DMS53 treated with DMSO at 0.1 percent for 48 hours (cell line): ENCODE data around the gene MIPOL1.
"Not testable (repeated sequence)": the region's sequence is repeated elsewhere in the genome, so short reads cannot be mapped to it uniquely, and the experiment has no call there.

Source experiments
- DNase-seq: peaks from one replicate; lab custom pipeline; 2025; ENCODE audit not compliant: unreplicated experiment; lab: John Stamatoyannopoulos, UW

MIPOL1 gene

GRCh38 chr14:37279818-37280217 is 82.1 kb downstream of the MIPOL1 start:
- DNase-seq = no peak

- DNase-seq = no peak
These were observed 87.0 kb downstream of the MIPOL1 start for GRCh38 chr14:37284760-37285159.

GRCh38 chr14:37285220-37285619 is 87.5 kb downstream of the MIPOL1 start:
- DNase-seq = no peak

- DNase-seq = no peak
These were observed 92.0 kb downstream of the MIPOL1 start for GRCh38 chr14:37289688-37290087.

- DNase-seq = not testable (repeated sequence)
These were observed 97.5 kb downstream of the MIPOL1 start for GRCh38 chr14:37295262-37295661.

DNA sequence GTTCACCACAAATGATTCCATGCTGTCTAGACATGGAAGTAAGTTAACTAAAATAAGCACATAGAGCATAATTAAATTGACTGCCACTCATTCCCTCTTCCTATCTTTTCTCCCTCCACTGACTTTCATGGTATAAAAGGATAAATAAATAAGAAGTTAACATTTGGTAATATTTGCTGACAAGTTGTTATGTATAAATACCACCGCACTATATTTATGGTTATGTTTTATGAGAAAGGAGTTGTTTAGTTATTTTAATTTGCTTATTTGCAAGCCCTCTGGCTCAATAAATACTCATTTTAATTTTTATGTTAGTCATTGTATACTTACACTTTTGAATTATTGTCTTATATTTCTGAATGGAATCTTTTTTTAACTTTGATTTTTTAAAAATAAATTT is 113.5 kb downstream of the MIPOL1 start:
- DNase-seq = no peak

DNA sequence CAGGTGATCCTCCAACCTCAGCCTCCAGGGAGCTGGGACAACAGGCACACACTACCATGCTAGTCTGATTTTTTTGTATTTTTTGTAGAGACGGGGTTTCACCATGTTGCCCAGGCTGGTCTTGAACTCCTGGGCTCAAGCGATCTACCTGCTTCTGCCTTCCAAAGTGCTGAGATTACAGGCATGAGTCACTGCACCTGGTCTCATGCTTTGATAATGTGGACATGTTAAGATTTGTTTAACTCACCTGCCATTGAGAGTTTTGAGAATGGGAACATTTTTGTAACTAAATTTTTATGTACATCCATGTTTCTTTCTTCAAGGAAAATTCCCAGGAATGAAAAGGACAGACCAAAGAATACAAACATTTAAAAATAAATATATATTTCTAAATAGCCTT is 121.2 kb downstream of the MIPOL1 start:
- no peak for DNase-seq

DNA sequence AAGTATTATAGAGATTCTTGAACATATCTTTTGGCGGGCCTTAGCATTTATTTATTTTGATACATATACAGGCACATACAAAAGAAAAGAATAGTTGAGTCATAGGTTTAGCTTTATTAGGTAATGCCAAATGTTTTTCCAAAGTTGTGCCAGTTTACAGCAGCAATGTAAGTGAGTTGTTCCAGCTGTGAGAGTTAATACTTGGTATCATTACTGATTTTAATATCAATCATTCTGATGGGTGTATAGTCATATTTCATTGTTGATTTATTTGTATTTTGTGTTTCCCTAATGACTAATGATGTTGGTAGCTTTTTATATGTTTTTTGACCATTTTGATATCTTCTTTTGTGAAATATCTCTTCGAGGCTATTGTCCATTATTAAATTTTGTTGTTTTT is 122.4 kb downstream of the MIPOL1 start:
- no peak for DNase-seq

DNA sequence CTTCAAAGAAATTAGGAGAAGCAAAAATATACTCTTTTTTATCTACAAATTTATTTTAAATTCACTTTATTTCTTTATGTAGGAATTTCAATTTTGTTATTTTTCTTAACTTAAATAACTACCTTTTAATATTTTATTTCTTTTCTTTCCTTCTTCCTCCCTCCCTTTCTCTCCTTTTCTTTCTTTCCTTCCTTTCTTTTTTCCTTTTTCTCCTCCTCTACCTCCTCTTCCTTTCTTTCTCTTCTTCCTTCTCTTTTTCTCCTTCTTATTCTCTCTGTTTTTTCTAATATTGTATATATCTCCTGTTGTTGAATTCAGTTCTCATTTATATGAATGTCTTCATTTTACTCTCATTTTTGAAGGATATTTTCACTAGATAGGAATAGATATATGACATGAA is 127.6 kb downstream of the MIPOL1 start:
- DNase-seq = no peak

DNA sequence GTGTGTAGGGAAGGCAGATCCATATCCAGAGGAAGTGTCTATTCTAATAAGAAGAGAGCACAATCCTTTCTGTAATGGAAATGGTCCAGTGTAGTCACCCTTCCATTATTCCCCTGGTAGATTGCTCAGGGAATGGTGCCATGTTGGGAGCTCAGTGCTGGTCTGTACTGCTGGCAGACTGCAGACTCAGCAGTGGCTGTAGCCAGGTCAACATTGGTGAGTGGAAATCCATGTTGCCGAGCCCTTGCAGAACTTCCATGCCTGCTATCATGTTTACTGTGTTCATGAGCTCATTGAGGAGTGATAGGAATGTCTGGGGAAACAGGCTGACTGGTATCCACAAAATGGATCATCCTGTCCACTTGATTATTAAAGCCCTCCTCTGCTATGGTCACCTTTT is 128.7 kb downstream of the MIPOL1 start:
- DNase-seq = no peak

DNA sequence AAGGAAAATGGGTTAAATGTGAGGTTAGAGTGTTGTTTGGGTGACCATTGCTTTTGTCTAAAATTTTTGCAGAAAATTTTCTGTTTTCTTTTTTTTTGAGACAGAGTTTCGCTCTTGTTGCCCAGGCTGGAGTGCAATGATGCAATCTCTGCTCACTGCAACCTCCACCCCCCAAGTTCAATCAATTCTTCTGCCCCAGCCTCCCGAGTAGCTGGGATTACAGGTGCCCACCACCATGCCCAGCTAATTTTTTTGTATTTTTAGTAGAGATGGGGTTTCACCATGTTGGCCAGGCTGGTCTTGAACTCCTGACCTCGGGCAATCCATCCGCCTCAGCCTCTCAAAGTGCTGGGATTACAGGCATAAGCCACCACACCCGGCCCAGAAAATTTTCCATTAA is 130.2 kb downstream of the MIPOL1 start:
- not testable (repeated sequence) for DNase-seq

GRCh38 chr14:37328673-37329072 is 130.9 kb downstream of the MIPOL1 start:
- no peak for DNase-seq

DNA sequence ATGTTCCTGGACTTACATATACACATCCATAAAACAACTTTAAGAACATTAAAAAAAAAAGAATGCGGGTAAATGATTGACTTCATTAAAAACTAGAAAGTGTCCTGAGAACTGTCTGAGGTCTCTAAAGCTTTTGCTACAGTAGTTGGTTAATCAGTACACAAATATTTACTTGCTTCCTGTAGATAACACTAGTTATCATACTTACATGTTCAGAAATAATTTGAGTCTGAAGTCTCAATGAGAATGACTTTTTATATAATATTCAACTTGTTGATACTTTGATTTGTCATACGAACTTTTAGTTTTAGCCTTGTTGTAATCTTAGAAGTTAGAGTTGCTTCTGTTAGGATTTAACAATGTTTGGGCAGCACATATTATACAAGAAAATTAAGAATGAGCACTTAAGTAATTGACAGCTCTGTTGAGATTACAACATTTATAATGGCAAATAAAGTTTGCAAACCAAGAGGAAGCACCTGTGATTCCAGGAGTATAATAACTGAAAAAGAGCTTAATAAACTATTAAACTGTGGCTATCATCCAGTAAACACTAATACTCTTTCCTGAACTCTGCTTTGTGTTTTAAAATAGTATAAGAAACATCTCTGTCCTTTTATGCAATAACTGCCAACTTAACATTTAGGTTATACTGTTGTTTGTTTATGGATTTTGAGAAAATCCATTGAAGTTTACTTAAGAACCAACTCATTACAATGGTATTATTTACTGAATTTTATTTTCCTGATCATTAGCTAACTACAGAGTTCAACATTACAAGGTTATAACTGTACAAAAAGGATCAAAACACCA is 131.7 kb downstream of the MIPOL1 start:
- peak; percentile 9 for DNase-seq

GRCh38 chr14:37330910-37331309 is 133.2 kb downstream of the MIPOL1 start:
- DNase-seq = no peak

- DNase-seq = no peak
These were observed 142.6 kb downstream of the MIPOL1 start for GRCh38 chr14:37340353-37340752.

DNA sequence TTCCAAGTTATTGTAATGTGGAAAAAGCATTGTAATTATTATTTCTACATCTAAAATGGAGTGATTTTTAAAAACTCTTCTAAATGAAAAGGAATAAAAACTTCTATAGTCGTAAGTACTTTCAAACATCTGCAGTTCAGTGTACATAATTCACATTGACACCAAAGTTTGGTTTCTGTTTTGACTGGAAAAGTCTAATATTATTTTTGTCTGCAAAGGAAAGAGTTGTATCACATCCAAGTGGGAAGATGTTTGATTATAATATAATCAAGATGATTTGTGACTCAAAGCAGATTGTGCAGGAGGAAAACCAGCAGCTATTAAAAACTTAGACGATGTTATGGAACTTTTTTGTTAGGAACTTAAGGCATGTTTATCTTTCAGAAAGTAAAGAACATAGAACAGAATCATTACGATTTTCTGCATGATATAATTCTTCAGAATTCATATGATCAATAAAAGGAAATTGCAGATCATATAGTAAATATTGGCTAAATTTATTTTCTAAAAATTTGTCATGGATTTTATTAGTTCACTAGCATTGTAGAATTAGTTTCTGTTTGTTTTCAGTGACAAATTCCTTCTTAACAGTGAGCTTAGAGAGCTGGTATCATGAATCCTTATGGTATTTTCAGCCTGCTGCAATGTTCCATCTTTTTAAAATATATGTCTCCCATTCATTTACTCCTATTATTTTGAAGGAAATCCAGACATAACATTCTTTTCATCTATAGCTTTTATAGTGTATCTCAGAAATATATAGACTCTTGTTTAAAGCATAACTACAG is 145.8 kb downstream of the MIPOL1 start:
- no peak for DNase-seq

DNA sequence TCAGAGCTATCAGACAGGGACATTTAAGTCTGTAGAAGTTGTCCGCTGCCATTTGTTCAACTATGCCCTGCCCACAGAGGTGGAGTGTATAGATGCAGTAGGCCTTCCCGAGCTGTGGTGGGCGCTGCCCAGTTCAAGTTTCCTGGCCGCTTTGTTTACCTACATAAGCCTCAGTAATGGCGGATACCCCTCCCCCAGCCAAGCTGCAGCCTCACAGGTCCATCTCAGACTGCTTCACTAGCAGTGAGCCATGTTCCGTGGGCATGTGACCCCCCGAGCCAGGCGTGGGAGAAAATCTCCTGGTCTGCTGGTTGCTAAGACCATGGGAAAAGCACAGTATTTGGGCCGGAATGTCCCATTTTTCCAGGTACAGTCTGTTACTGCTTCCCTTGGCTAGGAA is 165.9 kb downstream of the MIPOL1 start:
- no peak for DNase-seq

- DNase-seq = peak; percentile 37
These were observed 171.7 kb downstream of the MIPOL1 start for GRCh38 chr14:37369425-37369824.

GRCh38 chr14:37375566-37375965 is 177.8 kb downstream of the MIPOL1 start:
- no peak for DNase-seq

DNA sequence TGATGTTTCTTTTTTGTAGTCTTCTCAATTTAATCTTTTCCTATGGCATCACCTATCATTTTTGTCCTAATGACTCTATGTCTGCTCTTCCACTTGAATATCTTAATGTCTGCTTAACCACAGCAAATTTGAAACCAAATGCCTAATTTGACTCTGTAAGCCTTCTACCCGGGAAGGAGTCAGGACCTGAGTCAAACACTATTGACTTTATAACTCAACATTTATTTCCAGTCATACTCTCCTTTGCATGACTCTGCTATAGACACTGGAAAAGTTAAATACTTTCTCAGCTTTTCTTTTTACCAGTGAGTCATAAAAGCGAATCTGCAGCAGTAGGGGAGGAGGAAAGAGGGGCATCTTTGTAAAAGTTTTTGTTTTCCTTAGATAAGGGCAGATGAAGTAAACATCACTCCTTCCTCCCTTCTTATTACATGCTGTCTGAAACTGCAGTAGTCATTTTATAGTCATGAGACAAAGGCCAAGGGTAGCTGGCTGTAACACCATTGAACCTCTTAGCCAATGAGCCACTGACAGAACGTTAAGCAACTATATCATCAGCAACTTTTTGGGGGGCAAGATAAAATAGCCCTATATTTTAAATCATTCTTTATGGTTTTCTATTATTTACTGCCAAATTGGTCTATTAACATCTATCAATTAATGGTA is 179.3 kb downstream of the MIPOL1 start:
- no peak for DNase-seq

GRCh38 chr14:37384870-37385596 is 187.3 kb downstream of the MIPOL1 start:
- DNase-seq = peak; percentile 43
